Adipose tissue (tissue), 3 donors: ENCODE data around the gene FADD. TPM values are rescaled to one million over a fixed set of nuclear protein-coding genes. Genes with fewer than 3 reads are reported as not detected.

Experiments used
- H3K27ac ChIP-seq: one replicate; pipeline ENCODE4 v1.5.1; 2013; ENCODE audit warnings: low read depth, low read length
- WGBS, 3 donors: extraction: QIAGEN DNeasy Blood & Tissue Kit; methylation state at CpG; one replicate each; pipeline ENCODE4 v1.1.7; 2013; 5-methylcytosine and 5-hydroxymethylcytosine counted together
- polyA plus RNA-seq, 3 donors: library from polyadenylated mRNA; stranded (reverse); fragments of 200-250 nt; gene quantifications; one replicate each; pipeline ENCODE4 v1.2.3, GENCODE V29; 2013
- donor health status: healthy with polysubstance abuse.
- donor health status: Bipolar disorder and iron deficiency.
- donor health status: healthy.

FADD gene
- polyA plus RNA-seq, 3 donors = 9.4 to 18.8 (median 13.2) TPM

- WGBS, 3 donors = 67 to 73% (median 70%) methylated on average over 15 of the region's 15 CpGs
- H3K27ac ChIP-seq = no peak overlapping the region
Observed at GRCh38 chr11:70175236-70175698, 27.8 kb upstream of the FADD start.

- 84 to 88% (median 88%) methylated on average over 36 to 39 of the region's 39 CpGs for WGBS, 3 donors
- H3K27ac ChIP-seq = no peak overlapping the region
Observed at GRCh38 chr11:70176940-70177689, 26.0 kb upstream of the FADD start.

GRCh38 chr11:70180906-70181305 is 22.2 kb upstream of the FADD start:
- WGBS, 3 donors = 74 to 88% (median 77%) methylated on average over 11 of the region's 11 CpGs
- no peak overlapping the region for H3K27ac ChIP-seq

GRCh38 chr11:70182266-70182665 is 20.8 kb upstream of the FADD start:
- no peak overlapping the region for H3K27ac ChIP-seq
- 84 to 91% (median 87%) methylated on average over 18 of the region's 18 CpGs for WGBS, 3 donors

GRCh38 chr11:70183032-70183431 is 20.1 kb upstream of the FADD start:
- H3K27ac ChIP-seq = no peak overlapping the region
- 90 to 98% (median 95%) methylated on average over 1 of the region's 1 CpG for WGBS, 3 donors

GRCh38 chr11:70183483-70184176 is 19.5 kb upstream of the FADD start:
- WGBS, 3 donors = 60 to 75% (median 75%) methylated on average over 11 of the region's 11 CpGs
- H3K27ac ChIP-seq = no peak overlapping the region

GRCh38 chr11:70184396-70184795 is 18.7 kb upstream of the FADD start:
- WGBS, 3 donors = 75 to 80% (median 76%) methylated on average over 9 of the region's 9 CpGs
- H3K27ac ChIP-seq = no peak overlapping the region

- H3K27ac ChIP-seq = no peak overlapping the region
- 81 to 91% (median 91%) methylated on average over 26 to 28 of the region's 28 CpGs for WGBS, 3 donors
Observed at GRCh38 chr11:70185348-70186055, 17.6 kb upstream of the FADD start.

- 90 to 93% (median 90%) methylated on average over 6 of the region's 6 CpGs for whole genome bisulfite sequencing, 3 donors
- no peak overlapping the region for H3K27ac ChIP-seq
Observed at GRCh38 chr11:70186420-70186819, 16.7 kb upstream of the FADD start.

- H3K27ac ChIP-seq = no peak overlapping the region
- 80 to 90% (median 89%) methylated on average over 10 of the region's 10 CpGs for WGBS, 3 donors
Observed at GRCh38 chr11:70186936-70187335, 16.2 kb upstream of the FADD start.

- 67 to 89% (median 87%) methylated on average over 15 of the region's 15 CpGs for WGBS, 3 donors
- no peak overlapping the region for H3K27ac ChIP-seq
Observed at GRCh38 chr11:70187771-70188170, 15.3 kb upstream of the FADD start.

GRCh38 chr11:70189622-70190021 is 13.5 kb upstream of the FADD start:
- no peak overlapping the region for H3K27ac ChIP-seq
- WGBS, 3 donors = 76 to 87% (median 86%) methylated on average over 11 of the region's 11 CpGs

- no peak overlapping the region for H3K27ac ChIP-seq
- WGBS, 3 donors = 4 to 15% (median 14%) methylated on average over 22 of the region's 22 CpGs
Observed at GRCh38 chr11:70191495-70192140, 11.5 kb upstream of the FADD start.

GRCh38 chr11:70192666-70193410 is 10.3 kb upstream of the FADD start:
- no peak overlapping the region for H3K27ac ChIP-seq
- 76 to 82% (median 77%) methylated on average over 15 of the region's 15 CpGs for WGBS, 3 donors

GRCh38 chr11:70193411-70194292 is 9.4 kb upstream of the FADD start:
- H3K27ac ChIP-seq = no peak overlapping the region
- WGBS, 3 donors = 70 to 86% (median 86%) methylated on average over 7 of the region's 7 CpGs

GRCh38 chr11:70194792-70195791 is 8.0 kb upstream of the FADD start:
- H3K27ac ChIP-seq = no peak overlapping the region
- WGBS, 3 donors = 54 to 93% (median 73%) methylated on average over 3 of the region's 3 CpGs
